K562 (cell line): ENCODE results near the gene SLC28A1.

Experiments
- AFF4 ChIP-seq: sonication (generic); formaldehyde crosslinking; IDR thresholded peaks from 2 replicates; pipeline ENCODE4 v1.8.0; 2023; ENCODE audit warnings: mild to moderate bottlenecking, missing genetic modification reagents
- BRD4 ChIP-seq: fragments of 200-600 bp; sonication (generic); IDR thresholded peaks from 2 replicates; pipeline ENCODE4 v1.6.1; 2017; ENCODE audit warnings: inconsistent platforms
- ELK1 ChIP-seq: sonication (generic); formaldehyde crosslinking; IDR thresholded peaks from 2 replicates; pipeline ENCODE4 v1.8.1; 2022; ENCODE audit warnings: missing genetic modification reagents
- EP300 ChIP-seq: IDR thresholded peaks from 2 replicates; pipeline ENCODE4 v1.6.1; 2012; ENCODE audit warnings: low read length, improper control_type of control experiment
- EZH2 ChIP-seq: IDR thresholded peaks from 2 replicates; pipeline ENCODE4 v1.6.1; 2012; ENCODE audit warnings: low read depth, mild to moderate bottlenecking, inconsistent platforms, low read length, borderline replicate concordance
- HMG20B ChIP-seq: fragments of 250-450 bp; sonication (Bioruptor Pico); IDR thresholded peaks from 2 replicates; pipeline ENCODE4 v1.5.0; 2021; ENCODE audit warnings: mild to moderate bottlenecking
- MAFK ChIP-seq: IDR thresholded peaks from 2 replicates; pipeline ENCODE4 v1.6.1; 2011; ENCODE audit warnings: low read length, improper control_type of control experiment
- NFE2 ChIP-seq: IDR thresholded peaks from 2 replicates; pipeline ENCODE4 v1.6.1; 2014; ENCODE audit warnings: antibody characterized with exemption, low read depth
- RNF219 ChIP-seq: fragments of 250-450 bp; sonication (Bioruptor Pico); IDR thresholded peaks from 2 replicates; pipeline ENCODE4 v1.5.0; 2022; ENCODE audit warnings: mild to moderate bottlenecking

GRCh38 chr15:84886984-84887299 lies 2.5 kb downstream of the SLC28A1 start:
- no peak for TF ChIP-seq HMG20B (CRISPR knock-in tag)
- TF ChIP-seq BRD4: no peak
- TF ChIP-seq EZH2: no peak
- TF ChIP-seq AFF4 (CRISPR knock-in tag): no peak
- no peak for TF ChIP-seq RNF219
- no peak for TF ChIP-seq MAFK
- TF ChIP-seq ELK1 (CRISPR knock-in tag): no peak
- no peak for TF ChIP-seq NFE2
- TF ChIP-seq EP300: no peak
